TTC549 (cell line): ENCODE data around the gene USP17L15.
"Not testable (repeated sequence)": the region's sequence is repeated elsewhere in the genome, so short reads cannot be mapped to it uniquely, and the experiment has no call there.

Source experiments
- FAIRE-seq: peaks from 2 replicates; lab custom pipeline; 2012; peaks lifted over from hg19 to GRCh38; lab: Jason Lieb, UNC

USP17L15 gene, protein sequence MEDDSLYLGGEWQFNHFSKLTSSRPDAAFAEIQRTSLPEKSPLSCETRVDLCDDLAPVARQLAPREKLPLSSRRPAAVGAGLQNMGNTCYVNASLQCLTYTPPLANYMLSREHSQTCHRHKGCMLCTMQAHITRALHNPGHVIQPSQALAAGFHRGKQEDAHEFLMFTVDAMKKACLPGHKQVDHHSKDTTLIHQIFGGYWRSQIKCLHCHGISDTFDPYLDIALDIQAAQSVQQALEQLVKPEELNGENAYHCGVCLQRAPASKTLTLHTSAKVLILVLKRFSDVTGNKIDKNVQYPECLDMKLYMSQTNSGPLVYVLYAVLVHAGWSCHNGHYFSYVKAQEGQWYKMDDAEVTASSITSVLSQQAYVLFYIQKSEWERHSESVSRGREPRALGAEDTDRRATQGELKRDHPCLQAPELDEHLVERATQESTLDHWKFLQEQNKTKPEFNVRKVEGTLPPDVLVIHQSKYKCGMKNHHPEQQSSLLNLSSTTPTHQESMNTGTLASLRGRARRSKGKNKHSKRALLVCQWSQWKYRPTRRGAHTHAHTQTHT

DNA sequence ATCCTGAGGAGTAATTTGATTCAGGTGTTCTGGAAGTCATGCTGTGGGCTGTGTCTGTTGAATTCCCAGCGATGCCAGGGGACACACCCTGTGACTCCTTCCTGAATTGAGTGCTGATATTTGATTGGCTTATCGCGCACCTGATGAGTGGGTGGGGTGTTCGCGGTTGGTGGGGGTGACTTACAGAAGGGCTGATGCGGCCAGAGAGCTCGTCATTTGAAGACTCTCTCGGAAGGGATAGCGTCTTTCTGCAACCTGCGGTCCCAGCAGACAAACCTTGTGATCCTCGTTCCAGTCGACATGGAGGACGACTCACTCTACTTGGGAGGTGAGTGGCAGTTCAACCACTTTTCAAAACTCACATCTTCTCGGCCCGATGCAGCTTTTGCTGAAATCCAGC is at the start of gene USP17L15:
TSS of gene USP17L15 (plus strand) at position 301 of the 400 bp plus-strand sequence. CDS start at position 301, 0 bp downstream.
- FAIRE-seq: not testable (repeated sequence)

DNA sequence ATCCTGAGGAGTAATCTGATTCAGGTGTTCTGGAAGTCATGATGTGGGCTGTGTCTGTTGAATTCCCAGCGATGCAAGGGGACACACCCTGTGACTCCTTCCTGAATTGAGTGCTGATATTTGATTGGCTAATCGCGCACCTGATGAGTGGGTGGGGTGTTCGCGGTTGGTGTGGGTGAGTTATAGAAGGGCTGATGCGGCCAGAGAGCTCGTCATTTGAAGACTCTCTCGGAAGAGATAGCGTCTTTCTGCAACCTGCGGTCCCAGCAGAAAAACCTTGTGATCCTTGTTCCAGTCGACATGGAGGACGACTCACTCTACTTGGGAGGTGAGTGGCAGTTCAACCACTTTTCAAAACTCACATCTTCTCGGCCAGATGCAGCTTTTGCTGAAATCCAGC is 23.8 kb upstream of the USP17L15 start, which contains the start of gene USP17L10:
TSS of gene USP17L10 (plus strand) at position 301 of the 400 bp plus-strand sequence. CDS start at position 301, 0 bp downstream.
- not testable (repeated sequence) for FAIRE-seq

DNA sequence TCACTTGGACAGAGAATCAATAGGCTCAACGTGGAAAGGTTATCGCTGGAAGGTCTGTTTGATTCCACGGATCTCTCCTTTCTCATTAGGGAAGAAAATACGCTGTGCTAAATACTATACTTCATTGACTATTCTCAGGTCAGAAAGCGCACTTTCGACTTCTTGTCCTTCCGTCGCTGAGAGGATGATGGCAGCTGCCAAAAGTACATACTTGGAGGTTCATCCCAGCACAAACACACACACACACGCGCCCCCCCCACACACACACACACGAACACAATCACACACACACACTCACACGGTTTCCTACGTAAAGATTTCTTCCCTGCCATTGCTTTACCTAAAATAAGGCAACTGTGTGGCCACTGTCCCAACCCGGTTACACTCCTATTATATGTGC is 19.5 kb upstream of the USP17L15 start:
- FAIRE-seq: not testable (repeated sequence)

DNA sequence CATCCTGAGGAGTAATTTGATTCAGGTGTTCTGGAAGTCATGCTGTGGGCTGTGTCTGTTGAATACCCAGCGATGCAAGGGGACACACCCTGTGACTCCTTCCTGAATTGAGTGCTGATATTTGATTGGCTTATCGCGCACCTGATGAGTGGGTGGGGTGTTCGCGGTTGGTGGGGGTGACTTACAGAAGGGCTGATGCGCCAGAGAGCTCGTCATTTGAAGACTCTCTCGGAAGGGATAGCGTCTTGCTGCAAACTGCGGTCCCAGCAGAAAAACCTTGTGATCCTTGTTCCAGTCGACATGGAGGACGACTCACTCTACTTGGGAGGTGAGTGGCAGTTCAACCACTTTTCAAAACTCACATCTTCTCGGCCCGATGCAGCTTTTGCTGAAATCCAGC is 19.1 kb upstream of the USP17L15 start, which contains the start of gene USP17L11:
TSS of gene USP17L11 (plus strand) at position 301 of the 400 bp plus-strand sequence. CDS start at position 301, 0 bp downstream.
- not testable (repeated sequence) for FAIRE-seq

DNA sequence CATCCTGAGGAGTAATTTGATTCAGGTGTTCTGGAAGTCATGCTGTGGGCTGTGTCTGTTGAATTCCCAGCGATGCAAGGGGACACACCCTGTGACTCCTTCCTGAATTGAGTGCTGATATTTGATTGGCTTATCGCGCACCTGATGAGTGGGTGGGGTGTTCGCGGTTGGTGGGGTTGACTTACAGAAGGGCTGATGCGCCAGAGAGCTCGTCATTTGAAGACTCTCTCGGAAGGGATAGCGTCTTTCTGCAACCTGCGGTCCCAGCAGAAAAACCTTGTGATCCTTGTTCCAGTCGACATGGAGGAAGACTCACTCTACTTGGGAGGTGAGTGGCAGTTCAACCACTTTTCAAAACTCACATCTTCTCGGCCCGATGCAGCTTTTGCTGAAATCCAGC is 14.3 kb upstream of the USP17L15 start, which contains the start of gene USP17L12:
TSS of gene USP17L12 (plus strand) at position 301 of the 400 bp plus-strand sequence. CDS start at position 301, 0 bp downstream.
- not testable (repeated sequence) for FAIRE-seq

DNA sequence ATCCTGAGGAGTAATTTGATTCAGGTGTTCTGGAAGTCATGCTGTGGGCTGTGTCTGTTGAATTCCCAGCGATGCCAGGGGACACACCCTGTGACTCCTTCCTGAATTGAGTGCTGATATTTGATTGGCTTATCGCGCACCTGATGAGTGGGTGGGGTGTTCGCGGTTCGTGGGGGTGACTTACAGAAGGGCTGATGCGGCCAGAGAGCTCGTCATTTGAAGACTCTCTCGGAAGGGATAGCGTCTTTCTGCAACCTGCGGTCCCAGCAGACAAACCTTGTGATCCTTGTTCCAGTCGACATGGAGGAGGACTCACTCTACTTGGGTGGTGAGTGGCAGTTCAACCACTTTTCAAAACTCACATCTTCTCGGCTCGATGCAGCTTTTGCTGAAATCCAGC is 9.6 kb upstream of the USP17L15 start, which contains the start of gene USP17L13:
TSS of gene USP17L13 (plus strand) at position 301 of the 400 bp plus-strand sequence. CDS start at position 301, 0 bp downstream.
- FAIRE-seq: not testable (repeated sequence)

DNA sequence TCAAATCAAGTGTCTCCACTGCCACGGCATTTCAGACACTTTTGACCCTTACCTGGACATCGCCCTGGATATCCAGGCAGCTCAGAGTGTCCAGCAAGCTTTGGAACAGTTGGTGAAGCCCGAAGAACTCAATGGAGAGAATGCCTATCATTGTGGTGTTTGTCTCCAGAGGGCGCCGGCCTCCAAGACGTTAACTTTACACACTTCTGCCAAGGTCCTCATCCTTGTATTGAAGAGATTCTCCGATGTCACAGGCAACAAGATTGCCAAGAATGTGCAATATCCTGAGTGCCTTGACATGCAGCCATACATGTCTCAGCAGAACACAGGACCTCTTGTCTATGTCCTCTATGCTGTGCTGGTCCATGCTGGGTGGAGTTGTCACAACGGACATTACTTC is 3.9 kb upstream of the USP17L15 start:
- not testable (repeated sequence) for FAIRE-seq

DNA sequence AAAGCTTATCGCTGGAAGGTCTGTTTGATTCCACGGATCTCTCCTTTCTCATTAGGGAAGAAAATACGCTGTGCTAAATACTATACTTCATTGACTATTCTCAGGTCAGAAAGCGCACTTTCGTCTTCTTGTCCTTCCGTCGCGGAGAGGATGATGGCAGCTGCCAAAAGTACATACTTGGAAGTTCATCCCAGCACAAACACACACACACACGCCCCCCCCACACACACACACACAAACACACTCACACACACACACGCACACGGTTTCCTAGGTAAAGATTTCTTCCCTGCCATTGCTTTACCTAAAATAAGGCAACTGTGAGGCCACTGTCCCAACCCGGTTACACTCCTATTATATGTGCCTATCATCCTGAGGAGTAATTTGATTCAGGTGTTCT is 4.3 kb downstream of the USP17L15 start:
- not testable (repeated sequence) for FAIRE-seq

DNA sequence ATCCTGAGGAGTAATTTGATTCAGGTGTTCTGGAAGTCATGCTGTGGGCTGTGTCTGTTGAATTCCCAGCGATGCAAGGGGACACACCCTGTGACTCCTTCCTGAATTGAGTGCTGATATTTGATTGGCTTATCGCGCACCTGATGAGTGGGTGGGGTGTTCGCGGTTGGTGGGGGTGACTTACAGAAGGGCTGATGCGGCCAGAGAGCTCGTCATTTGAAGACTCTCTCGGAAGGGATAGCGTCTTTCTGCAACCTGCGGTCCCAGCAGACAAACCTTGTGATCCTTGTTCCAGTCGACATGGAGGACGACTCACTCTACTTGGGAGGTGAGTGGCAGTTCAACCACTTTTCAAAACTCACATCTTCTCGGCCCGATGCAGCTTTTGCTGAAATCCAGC is 9.4 kb downstream of the USP17L15 start, which contains the start of gene USP17L17:
TSS of gene USP17L17 (plus strand) at position 301 of the 400 bp plus-strand sequence. CDS start at position 301, 0 bp downstream.
- FAIRE-seq: not testable (repeated sequence)

DNA sequence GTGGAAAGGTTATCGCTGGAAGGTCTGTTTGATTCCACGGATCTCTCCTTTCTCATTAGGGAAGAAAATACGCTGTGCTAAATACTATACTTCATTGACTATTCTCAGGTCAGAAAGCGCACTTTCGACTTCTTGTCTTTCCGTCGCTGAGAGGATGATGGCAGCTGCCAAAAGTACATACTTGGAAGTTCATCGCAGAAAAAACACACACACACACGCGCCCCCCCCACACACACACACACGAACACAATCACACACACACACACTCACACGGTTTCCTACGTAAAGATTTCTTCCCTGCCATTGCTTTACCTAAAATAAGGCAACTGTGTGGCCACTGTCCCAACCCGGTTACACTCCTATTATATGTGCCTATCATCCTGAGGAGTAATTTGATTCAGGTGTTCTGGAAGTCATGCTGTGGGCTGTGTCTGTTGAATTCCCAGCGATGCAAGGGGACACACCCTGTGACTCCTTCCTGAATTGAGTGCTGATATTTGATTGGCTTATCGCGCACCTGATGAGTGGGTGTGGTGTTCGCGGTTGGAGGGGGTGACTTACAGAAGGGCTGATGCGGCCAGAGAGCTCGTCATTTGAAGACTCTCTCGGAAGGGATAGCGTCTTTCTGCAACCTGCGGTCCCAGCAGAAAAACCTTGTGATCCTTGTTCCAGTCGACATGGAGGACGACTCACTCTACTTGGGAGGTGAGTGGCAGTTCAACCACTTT is 13.9 kb downstream of the USP17L15 start, which contains the start of gene USP17L18:
TSS of gene USP17L18 (plus strand) at position 678 of the 728 bp plus-strand sequence. CDS start at position 678, 0 bp downstream.
- FAIRE-seq: not testable (repeated sequence)

DNA sequence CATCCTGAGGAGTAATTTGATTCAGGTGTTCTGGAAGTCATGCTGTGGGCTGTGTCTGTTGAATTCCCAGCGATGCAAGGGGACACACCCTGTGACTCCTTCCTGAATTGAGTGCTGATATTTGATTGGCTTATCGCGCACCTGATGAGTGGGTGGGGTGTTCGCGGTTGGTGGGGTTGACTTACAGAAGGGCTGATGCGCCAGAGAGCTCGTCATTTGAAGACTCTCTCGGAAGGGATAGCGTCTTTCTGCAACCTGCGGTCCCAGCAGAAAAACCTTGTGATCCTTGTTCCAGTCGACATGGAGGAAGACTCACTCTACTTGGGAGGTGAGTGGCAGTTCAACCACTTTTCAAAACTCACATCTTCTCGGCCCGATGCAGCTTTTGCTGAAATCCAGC is 18.9 kb downstream of the USP17L15 start, which contains the start of gene USP17L19:
TSS of gene USP17L19 (plus strand) at position 301 of the 400 bp plus-strand sequence. CDS start at position 301, 0 bp downstream.
- not testable (repeated sequence) for FAIRE-seq

DNA sequence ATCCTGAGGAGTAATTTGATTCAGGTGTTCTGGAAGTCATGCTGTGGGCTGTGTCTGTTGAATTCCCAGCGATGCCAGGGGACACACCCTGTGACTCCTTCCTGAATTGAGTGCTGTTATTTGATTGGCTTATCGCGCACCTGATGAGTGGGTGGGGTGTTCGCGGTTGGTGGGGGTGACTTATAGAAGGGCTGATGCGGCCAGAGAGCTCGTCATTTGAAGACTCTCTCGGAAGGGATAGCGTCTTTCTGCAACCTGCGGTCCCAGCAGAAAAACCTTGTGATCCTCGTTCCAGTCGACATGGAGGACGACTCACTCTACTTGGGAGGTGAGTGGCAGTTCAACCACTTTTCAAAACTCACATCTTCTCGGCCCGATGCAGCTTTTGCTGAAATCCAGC is 23.6 kb downstream of the USP17L15 start, which contains the start of gene USP17L20:
TSS of gene USP17L20 (plus strand) at position 301 of the 400 bp plus-strand sequence. CDS start at position 301, 0 bp downstream.
- FAIRE-seq: not testable (repeated sequence)

DNA sequence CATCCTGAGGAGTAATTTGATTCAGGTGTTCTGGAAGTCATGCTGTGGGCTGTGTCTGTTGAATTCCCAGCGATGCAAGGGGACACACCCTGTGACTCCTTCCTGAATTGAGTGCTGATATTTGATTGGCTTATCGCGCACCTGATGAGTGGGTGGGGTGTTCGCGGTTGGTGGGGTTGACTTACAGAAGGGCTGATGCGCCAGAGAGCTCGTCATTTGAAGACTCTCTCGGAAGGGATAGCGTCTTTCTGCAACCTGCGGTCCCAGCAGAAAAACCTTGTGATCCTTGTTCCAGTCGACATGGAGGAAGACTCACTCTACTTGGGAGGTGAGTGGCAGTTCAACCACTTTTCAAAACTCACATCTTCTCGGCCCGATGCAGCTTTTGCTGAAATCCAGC is 28.4 kb downstream of the USP17L15 start, which contains the start of gene USP17L21:
TSS of gene USP17L21 (plus strand) at position 301 of the 400 bp plus-strand sequence. CDS start at position 301, 0 bp downstream.
- not testable (repeated sequence) for FAIRE-seq

DNA sequence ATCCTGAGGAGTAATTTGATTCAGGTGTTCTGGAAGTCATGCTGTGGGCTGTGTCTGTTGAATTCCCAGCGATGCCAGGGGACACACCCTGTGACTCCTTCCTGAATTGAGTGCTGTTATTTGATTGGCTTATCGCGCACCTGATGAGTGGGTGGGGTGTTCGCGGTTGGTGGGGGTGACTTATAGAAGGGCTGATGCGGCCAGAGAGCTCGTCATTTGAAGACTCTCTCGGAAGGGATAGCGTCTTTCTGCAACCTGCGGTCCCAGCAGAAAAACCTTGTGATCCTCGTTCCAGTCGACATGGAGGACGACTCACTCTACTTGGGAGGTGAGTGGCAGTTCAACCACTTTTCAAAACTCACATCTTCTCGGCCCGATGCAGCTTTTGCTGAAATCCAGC is 33.1 kb downstream of the USP17L15 start, which contains the start of gene USP17L22:
TSS of gene USP17L22 (plus strand) at position 301 of the 400 bp plus-strand sequence. CDS start at position 301, 0 bp downstream.
- not testable (repeated sequence) for FAIRE-seq

DNA sequence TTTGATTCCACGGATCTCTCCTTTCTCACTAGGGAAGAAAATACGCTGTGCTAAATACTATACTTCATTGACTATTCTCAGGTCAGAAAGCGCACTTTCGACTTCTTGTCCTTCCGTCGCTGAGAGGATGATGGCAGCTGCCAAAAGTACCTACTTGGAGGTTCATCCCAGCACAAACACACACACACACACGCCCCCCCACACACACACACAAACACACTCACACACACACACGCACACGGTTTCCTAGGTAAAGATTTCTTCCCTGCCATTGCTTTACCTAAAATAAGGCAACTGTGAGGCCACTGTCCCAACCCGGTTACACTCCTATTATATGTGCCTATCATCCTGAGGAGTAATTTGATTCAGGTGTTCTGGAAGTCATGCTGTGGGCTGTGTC is 37.5 kb downstream of the USP17L15 start:
- not testable (repeated sequence) for FAIRE-seq
